GM19043 (cell line): ENCODE results near the gene NELL1.

Source experiments
- ATAC-seq: cut with Tn5 transposase; IDR thresholded peaks from one replicate; pipeline ENCODE4 v1.9.1; 2021; ENCODE audit warnings: low read depth; ENCODE audit not compliant: unreplicated experiment

Gene NELL1

GRCh38 chr11:20934516-20934915 is 265.1 kb downstream of the NELL1 start:
- no peak for ATAC-seq

GRCh38 chr11:20937826-20938225 is 268.4 kb downstream of the NELL1 start:
- ATAC-seq: no peak

- ATAC-seq: no peak
These were observed 280.2 kb downstream of the NELL1 start for GRCh38 chr11:20949585-20949984.

- ATAC-seq: no peak
These were observed 293.2 kb downstream of the NELL1 start for GRCh38 chr11:20962581-20962980.

GRCh38 chr11:20963596-20963995 is 294.2 kb downstream of the NELL1 start:
- ATAC-seq: no peak

GRCh38 chr11:20964985-20965384 is 295.6 kb downstream of the NELL1 start:
- no peak for ATAC-seq

DNA sequence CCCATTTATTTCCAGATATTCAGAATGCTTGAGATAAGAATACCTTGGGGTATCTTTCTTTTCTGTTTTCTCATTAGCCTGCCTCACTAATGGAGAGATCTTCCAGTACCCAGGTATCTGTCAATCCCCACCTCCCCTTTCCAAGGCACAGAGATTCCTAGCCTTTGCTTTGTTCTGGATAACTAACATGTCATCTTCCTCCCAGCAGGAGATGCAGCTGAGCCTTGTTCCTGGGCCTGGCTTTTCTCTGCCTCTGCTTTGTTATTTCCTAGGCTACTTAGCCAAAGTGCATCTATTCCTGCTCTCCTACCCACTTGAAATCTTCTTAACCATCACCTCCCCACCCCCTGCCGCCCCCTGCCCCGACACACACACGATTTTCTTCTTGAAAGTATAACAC is 297.1 kb downstream of the NELL1 start:
- ATAC-seq: no peak

DNA sequence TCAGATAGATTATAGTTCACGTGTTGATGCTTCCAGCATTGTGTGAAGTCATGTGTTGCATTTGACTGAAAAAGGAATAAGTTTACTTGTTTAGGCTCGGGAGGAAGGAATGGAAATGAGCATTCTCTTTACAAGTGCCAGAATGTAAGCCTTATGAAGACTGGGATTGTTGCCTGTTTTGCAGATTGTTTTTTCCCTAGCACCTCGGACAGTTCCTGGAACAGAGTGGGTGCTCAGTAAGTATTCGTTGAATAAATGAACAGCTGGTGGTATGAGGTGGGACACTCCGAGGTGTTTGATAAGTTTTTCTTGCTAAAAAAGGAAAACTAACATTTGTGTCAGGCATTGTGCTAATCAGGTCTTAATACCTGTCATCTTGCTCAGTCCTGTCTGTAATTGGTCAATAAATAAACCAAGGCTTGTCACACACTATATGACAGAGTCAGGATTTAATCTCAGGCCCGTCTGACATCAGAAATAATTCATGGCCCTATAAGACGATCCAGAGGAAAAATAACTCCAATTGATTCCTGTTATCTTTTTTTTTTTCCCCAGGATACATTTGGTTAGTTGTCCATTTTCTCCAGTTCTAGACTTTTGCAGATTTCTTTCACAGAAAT is 304.7 kb downstream of the NELL1 start:
- ATAC-seq: no peak

DNA sequence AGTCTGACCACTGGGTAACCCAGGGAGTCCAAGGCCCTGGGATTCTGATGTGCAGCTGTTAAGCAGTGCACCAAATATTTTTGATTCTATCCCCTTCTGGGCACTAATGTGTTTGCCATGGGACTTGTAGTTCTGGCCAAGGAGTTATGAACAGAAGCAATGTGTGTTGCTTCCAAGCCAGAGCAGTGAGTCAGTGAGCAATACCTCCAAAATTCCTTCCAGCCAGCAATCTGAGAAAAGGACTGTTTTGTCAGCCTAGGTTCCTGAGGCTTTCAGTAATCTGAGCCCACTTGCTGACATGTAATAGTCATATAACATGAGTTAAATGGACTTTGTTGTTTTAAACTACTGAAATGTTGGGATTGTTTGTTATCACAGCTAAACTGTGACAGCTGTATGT is 311.4 kb downstream of the NELL1 start:
- ATAC-seq: no peak

- ATAC-seq: no peak
These were observed 321.1 kb downstream of the NELL1 start for GRCh38 chr11:20990447-20990846.

DNA sequence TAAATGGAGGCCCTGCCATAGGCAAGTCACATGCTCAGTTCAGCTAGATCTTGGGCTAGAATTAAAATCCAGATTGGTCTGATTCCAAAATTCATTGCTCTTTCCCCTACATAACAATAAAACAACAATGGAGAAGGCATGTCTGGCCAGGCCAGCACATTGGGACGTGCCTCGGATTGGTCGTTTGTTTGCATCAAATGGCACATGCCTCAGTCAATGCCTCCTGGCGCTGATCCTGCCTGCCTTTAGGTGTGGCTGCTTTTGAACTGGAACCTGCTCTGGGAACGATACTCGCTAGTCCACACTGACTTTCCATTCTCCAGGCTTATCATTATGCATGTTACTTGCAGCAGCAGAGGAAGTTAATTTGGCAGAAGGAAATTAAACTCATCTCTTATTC is 322.1 kb downstream of the NELL1 start:
- no peak for ATAC-seq

DNA sequence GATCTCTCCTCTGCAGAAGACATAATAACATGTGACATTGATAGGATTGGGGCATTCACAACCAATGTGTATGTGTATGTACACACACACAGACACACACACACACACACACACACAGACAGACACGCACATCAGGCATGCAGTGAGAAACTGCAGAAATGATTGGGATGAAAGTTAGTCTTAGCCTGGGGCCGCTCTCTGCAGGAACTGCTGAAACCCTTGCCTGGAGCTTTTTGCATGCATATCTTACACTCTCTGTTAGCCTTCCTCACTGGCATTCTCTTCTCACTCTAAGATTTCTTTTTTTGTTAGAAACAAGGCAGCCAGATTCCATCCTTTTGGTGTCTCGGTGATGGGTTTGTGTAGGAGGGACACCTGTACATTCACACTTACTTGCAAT is 337.9 kb downstream of the NELL1 start:
- ATAC-seq: no peak

DNA sequence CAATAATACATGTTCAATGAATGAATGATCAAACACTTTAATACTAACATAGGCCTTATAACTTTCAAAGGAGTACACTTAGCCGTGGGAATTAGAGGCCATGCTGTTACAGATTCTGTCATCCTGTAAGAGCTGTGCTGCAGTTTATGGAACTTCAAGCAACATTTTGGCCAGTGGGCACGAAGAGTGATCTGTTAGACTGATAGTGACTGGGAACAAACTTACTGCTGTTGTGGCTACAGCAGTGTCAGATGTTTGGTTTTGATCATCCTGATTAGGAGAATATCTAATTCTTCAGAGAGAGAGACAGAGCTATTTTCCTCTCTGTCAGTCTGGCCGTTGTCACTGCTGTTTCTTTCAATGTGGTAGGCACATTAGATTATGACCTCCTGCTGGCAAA is 348.9 kb downstream of the NELL1 start:
- ATAC-seq: no peak

- ATAC-seq: no peak
These were observed 357.3 kb downstream of the NELL1 start for GRCh38 chr11:21026685-21027084.

DNA sequence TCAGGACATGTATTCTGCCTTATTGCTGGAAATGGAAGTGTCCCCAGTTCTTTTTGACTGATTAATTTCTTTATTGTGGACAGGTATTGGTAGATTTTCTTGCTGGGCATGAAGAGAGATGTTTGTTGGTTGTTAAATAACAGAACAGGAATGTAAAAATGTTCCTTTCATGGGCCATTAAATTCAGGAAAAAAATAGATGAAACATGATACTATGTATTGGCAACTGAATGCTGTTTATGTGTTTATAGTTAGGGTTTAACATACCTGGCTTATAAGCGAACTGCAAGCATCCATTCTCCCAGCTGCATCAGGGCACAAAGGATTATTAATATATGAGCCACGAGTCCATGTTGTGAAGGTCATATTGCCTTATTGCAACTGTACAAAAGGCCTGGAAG is 368.5 kb downstream of the NELL1 start:
- ATAC-seq: no peak

DNA sequence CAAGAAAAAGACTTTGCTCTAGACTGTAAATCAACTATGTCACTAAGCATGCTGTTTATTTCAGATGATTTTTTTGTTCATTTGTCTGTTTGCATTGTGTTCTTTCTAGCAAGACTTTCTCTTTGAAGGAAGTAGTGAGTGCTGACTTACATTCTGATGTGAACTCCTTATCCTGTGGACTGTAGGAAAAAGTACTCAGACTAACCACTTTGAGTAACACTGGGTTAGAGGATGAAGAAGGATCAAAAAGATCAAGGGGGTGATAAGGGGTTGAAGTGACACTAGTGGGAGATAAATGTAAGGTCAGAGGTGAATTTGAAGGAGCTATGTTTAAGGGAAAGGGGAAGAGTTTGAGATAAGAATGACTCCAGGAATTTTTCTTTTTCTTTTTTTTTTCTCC is 369.4 kb downstream of the NELL1 start:
- ATAC-seq: no peak

- no peak for ATAC-seq
These were observed 371.2 kb downstream of the NELL1 start for GRCh38 chr11:21040630-21041029.

- ATAC-seq: no peak
These were observed 379.2 kb downstream of the NELL1 start for GRCh38 chr11:21048626-21049025.

DNA sequence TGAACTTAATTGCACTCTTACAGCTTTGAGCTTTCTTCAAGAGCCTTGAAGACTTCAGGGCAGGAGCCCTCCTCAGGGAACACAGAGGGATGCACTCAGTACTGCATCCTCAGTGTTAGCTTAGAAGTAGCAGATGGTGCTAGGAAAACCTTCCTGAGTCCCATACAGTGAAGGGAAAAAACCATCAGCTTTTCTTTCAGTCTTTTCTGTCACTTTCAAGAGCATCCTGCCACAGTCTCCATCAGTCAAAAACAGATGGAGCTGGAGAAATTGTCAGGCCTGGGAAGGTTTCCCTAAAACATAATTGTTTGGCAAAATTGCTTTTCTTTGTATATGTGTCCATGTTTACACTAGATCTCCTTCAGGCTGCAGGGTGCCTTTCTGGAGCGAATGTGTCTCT is 384.1 kb downstream of the NELL1 start:
- ATAC-seq: no peak

GRCh38 chr11:21056644-21057043 is 387.3 kb downstream of the NELL1 start:
- ATAC-seq: no peak

DNA sequence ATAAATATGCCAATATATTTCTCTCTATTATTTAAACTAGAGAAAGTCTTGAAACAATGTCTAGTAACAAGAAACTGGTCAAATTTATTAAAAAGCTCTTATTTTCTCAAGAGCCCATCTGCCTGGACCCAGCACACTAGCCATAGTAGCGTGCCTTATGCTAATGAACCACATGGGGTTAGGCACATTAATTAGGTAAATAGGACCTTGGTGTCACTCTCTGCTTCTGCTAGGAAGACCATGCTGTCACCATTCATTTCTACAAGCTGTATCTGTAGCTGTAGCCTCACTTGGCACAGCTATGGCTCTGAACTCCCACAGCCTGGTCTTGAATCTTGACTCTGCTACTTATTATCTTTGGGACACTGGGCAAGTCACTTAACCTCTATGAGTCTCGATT is 390.5 kb downstream of the NELL1 start:
- no peak for ATAC-seq

- no peak for ATAC-seq
These were observed 396.6 kb downstream of the NELL1 start for GRCh38 chr11:21066030-21066429.

DNA sequence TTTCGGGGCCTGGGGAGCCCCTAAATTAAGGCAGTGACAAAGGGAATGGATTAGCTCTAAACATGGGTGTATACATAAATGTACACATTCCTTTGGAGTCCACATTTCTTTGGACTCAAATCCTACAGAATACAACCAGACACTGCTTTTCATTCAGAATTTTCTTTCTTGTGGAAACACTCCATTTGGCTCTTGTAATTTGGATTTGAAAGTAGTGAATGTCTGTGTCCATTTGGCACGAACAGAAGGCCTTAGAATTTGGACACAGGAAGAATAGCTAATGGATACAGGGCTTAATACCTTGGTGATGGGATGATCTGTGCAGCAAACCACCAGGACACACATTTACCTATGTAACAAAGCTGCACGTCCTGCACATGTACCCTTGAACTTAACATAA is 399.5 kb downstream of the NELL1 start:
- ATAC-seq: no peak
